ENCODE measurements around the gene TNFSF10.

TNFSF10 gene

DNA sequence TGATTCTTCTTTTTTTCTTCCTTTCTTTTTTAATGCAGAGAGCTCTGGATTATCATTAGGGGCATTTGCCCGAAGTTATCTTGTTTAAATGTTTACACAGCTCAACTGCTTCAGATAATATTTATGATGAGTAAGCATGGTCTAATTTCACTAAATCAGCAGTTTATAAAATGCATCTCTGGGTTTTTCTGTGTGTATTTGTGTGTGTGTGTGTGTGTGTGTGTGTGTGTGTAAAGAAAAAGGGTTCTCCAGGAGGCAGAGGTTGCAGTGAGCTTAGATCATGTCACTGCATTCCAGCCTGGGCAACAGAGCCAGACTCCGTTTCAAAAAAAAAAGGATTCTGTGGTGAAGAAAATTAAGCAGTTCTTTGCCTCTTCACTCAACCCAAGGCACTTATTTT, 25.9 kb upstream of the TNFSF10 start:
- DNase-seq, result no peak
- Histone ChIP-seq H3K27me3 (ENCODE audit: insufficient read depth, low read depth, severe bottlenecking) (no peaks in the 10 kb centered on the region), H3K4me3 (ENCODE audit: low read depth, low read length) (no peak overlapping the region), H3K36me3 (no peaks in the 10 kb centered on the region), H3K27ac (no peak overlapping the region), H3K9me3 (ENCODE audit: severe bottlenecking) (no peaks in the 10 kb centered on the region)
- TF ChIP-seq, protein P1, sequence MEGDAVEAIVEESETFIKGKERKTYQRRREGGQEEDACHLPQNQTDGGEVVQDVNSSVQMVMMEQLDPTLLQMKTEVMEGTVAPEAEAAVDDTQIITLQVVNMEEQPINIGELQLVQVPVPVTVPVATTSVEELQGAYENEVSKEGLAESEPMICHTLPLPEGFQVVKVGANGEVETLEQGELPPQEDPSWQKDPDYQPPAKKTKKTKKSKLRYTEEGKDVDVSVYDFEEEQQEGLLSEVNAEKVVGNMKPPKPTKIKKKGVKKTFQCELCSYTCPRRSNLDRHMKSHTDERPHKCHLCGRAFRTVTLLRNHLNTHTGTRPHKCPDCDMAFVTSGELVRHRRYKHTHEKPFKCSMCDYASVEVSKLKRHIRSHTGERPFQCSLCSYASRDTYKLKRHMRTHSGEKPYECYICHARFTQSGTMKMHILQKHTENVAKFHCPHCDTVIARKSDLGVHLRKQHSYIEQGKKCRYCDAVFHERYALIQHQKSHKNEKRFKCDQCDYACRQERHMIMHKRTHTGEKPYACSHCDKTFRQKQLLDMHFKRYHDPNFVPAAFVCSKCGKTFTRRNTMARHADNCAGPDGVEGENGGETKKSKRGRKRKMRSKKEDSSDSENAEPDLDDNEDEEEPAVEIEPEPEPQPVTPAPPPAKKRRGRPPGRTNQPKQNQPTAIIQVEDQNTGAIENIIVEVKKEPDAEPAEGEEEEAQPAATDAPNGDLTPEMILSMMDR (IDR thresholded peaks at IDR 0.05; ENCODE audit: low read depth, low read length), result no peak

DNA sequence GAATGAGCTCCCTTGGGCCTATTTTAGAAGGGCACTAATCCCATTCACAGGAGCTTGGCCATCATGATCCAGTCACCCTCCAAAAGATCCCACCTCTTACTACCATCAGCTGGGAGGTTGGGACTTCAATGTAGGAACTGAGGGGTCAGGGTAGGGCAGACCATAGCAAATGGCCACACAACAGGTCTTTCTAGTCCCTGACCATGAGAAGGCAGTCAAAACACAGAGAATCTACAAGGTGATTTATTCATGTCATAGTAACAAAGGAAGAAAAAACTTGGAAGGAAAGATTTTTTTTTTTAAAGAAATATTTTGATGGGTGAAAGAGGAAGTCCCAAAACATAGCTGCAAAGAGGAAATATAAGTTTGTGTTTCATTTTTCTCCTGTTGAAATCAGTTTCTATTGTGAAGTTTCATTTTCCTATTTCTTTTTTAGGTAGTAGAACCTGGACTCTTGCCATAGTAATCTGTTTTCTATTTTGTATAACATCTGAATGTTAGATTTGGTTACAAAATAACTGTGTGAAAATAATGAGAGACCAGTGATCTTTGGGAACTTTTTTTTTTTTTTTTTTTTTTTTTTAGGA, 23.5 kb upstream of the TNFSF10 start:
- no peaks in the 10 kb centered on the region for H3K9me3 ChIP-seq (ENCODE audit: severe bottlenecking)
- no peak for DNase-seq
- TF ChIP-seq, protein P1 (IDR thresholded peaks at IDR 0.05; ENCODE audit: low read depth, low read length), result no peak
- no peaks in the 10 kb centered on the region for H3K27me3 ChIP-seq (ENCODE audit: insufficient read depth, low read depth, severe bottlenecking)
- H3K4me3 ChIP-seq (ENCODE audit: low read depth, low read length), result no peak overlapping the region
- no peaks in the 10 kb centered on the region for H3K36me3 ChIP-seq
- H3K27ac ChIP-seq, result no peak overlapping the region

DNA sequence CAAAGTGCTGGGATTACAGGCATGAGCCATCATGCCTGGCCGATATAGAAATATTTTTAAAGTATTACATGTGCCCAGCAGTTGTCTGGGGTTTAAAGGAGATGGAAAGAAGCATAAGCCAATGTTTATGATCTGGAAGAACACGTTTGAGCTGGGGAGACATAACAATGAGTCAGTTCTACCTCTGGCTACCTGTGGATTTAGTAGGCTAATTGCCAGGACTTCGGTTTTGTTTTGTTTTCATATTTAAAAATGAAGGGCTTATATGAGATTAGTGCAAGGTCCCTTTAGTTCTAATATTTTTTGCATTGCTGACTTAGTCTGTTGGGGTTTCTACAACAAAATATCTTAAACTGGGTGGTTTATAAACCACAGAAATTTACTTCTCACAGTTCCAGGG, 22.9 kb upstream of the TNFSF10 start:
- Histone ChIP-seq H3K9me3 (ENCODE audit: severe bottlenecking) (no peaks in the 10 kb centered on the region), H3K4me3 (ENCODE audit: low read depth, low read length) (no peak overlapping the region), H3K27me3 (ENCODE audit: insufficient read depth, low read depth, severe bottlenecking) (no peaks in the 10 kb centered on the region), H3K36me3 (no peaks in the 10 kb centered on the region), H3K27ac (no peak overlapping the region)
- TF ChIP-seq, protein P1 (IDR thresholded peaks at IDR 0.05; ENCODE audit: low read depth, low read length), result no peak
- no peak for DNase-seq

DNA sequence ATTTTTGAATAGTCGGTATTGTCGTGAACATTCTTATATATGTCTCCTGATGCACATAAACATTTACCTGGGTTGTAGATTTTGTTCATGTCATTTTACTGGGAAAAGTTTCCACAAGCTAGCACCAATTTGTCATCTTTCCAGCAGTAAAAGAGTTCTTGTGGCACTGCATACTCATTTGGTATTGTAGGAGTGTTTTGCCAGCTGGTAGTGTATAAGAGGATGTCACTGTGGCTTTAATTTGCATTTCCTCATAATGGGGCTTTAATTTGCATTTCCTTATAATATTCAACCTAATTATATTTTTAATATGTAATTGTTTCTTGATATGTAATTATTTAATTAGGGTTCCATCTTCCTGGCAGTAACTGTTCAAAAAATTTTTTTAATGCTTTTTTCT, 21.2 kb upstream of the TNFSF10 start:
- DNase-seq, result no peak
- no peaks in the 10 kb centered on the region for H3K36me3 ChIP-seq
- H3K9me3 ChIP-seq (ENCODE audit: severe bottlenecking), result no peaks in the 10 kb centered on the region
- H3K4me3 ChIP-seq (ENCODE audit: low read depth, low read length), result no peak overlapping the region
- TF ChIP-seq, protein P1 (IDR thresholded peaks at IDR 0.05; ENCODE audit: low read depth, low read length), result no peak
- H3K27me3 ChIP-seq (ENCODE audit: insufficient read depth, low read depth, severe bottlenecking), result no peaks in the 10 kb centered on the region
- H3K27ac ChIP-seq, result no peak overlapping the region

DNA sequence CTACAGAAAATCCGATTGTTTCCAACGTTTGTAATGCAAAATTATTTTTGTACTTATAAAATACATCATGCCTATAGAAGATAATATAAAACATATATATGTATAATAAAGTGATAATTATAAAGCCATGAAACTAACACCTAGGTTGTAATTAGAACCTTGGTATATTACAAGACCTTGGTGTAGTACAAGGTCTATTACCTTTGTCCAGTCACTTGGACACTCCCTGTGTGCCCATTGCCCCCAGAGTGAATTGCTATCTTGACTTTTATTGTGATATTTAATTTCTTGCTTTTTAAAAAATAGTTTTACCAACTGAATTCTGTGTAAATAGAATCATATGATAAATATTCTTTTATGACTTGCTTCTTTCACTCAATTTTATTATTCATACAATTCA, 20.7 kb upstream of the TNFSF10 start:
- no peak for DNase-seq
- H3K9me3 ChIP-seq (ENCODE audit: severe bottlenecking), result no peaks in the 10 kb centered on the region
- H3K27me3 ChIP-seq (ENCODE audit: insufficient read depth, low read depth, severe bottlenecking), result no peaks in the 10 kb centered on the region
- no peak overlapping the region for H3K27ac ChIP-seq
- no peak overlapping the region for H3K4me3 ChIP-seq (ENCODE audit: low read depth, low read length)
- H3K36me3 ChIP-seq, result no peaks in the 10 kb centered on the region
- TF ChIP-seq, protein P1 (IDR thresholded peaks at IDR 0.05; ENCODE audit: low read depth, low read length), result no peak

DNA sequence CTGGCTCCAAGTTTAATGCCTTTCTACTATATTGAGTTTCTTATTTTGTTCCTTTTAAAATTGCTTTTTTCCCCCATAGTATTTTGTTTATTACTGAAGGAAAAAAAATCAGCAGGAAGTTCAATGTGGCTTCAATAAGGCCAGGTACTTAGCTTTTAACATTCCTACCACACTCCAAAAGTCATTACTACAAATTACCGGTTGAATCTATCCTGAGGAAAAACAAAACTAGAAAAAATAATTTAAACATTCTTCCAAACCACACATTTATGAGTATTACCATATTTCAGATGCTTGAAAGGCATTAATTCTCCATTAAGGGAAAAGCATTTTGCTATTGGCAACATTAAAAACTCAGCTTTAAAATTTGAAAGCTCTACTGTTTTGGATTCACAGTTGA, 20.2 kb upstream of the TNFSF10 start:
- Histone ChIP-seq H3K9me3 (ENCODE audit: severe bottlenecking) (no peaks in the 10 kb centered on the region), H3K27me3 (ENCODE audit: insufficient read depth, low read depth, severe bottlenecking) (no peaks in the 10 kb centered on the region), H3K36me3 (no peaks in the 10 kb centered on the region), H3K27ac (no peak overlapping the region), H3K4me3 (ENCODE audit: low read depth, low read length) (no peak overlapping the region)
- TF ChIP-seq, protein P1 (IDR thresholded peaks at IDR 0.05; ENCODE audit: low read depth, low read length), result no peak
- no peak for DNase-seq
